ENCODE results near the gene SCAP. TPM values are rescaled to one million over a fixed set of nuclear protein-coding genes. Genes with fewer than 3 reads are reported as not detected.
A peak's percentile ranks its signal among the peaks of the same experiment; 100 is the strongest.
"Not testable (repeated sequence)": the region's sequence is repeated elsewhere in the genome, so short reads cannot be mapped to it uniquely, and the experiment has no call there.

The SCAP gene
- total RNA-seq, 1 donor from 2014 or later = 86.3 TPM

GRCh38 chr3:47503033-47503432, 27.3 kb upstream of the SCAP start:
- no peaks in the 10 kb centered on the region for H3K9me3 Mint-ChIP-seq
- no peaks in the 10 kb centered on the region for H3K4me1 Mint-ChIP-seq (ENCODE audit: low read depth)
- H3K27ac Mint-ChIP-seq = no peak overlapping the region

GRCh38 chr3:47496892-47497291, 21.2 kb upstream of the SCAP start:
- Mint-ChIP-seq H3K9me3 (no peaks in the 10 kb centered on the region), H3K27me3 (ENCODE audit: insufficient read depth) (no peaks in the 10 kb centered on the region), H3K4me1 (ENCODE audit: low read depth) (no peaks in the 10 kb centered on the region), H3K4me3 (no peak overlapping the region), H3K27ac (no peak overlapping the region), H3K36me3 (ENCODE audit: low read depth) (peaks cover 33% of the 10 kb centered on the region)
- no peak for DNase-seq (ENCODE audit: low spot score)
- intact Hi-C loops (cut with micrococcal nuclease) = no loop called here

More at GRCh38 chr3:47503033-47503432, 27.3 kb upstream of the SCAP start:
- peaks cover 29% of the 10 kb centered on the region for H3K36me3 Mint-ChIP-seq (ENCODE audit: low read depth)
- H3K4me3 Mint-ChIP-seq = no peak overlapping the region
- intact Hi-C loops (cut with micrococcal nuclease) = no loop called here
- H3K27me3 Mint-ChIP-seq (ENCODE audit: insufficient read depth) = no peaks in the 10 kb centered on the region
- DNase-seq (ENCODE audit: low spot score) = no peak

GRCh38 chr3:47495886-47496285, 20.1 kb upstream of the SCAP start:
- intact Hi-C loops (cut with micrococcal nuclease) = no loop called here
- no peak overlapping the region for H3K27ac Mint-ChIP-seq
- no peaks in the 10 kb centered on the region for H3K4me1 Mint-ChIP-seq (ENCODE audit: low read depth)

GRCh38 chr3:47495111-47495510, 19.4 kb upstream of the SCAP start:
- Mint-ChIP-seq H3K4me3 (no peak overlapping the region), H3K4me1 (ENCODE audit: low read depth) (no peaks in the 10 kb centered on the region), H3K36me3 (ENCODE audit: low read depth) (peaks cover 30% of the 10 kb centered on the region), H3K27ac (no peak overlapping the region), H3K27me3 (ENCODE audit: insufficient read depth) (no peaks in the 10 kb centered on the region), H3K9me3 (no peaks in the 10 kb centered on the region)
- intact Hi-C loops (cut with micrococcal nuclease) = no loop called here
- no peak for DNase-seq (ENCODE audit: low spot score)

More at GRCh38 chr3:47495886-47496285, 20.1 kb upstream of the SCAP start:
- Mint-ChIP-seq H3K27me3 (ENCODE audit: insufficient read depth) (no peaks in the 10 kb centered on the region), H3K4me3 (no peak overlapping the region), H3K9me3 (no peaks in the 10 kb centered on the region), H3K36me3 (ENCODE audit: low read depth) (peaks cover 29% of the 10 kb centered on the region)
- DNase-seq (ENCODE audit: low spot score) = no peak

- Mint-ChIP-seq H3K27ac (no peak overlapping the region), H3K9me3 (no peaks in the 10 kb centered on the region), H3K36me3 (ENCODE audit: low read depth) (peaks cover 14% of the 10 kb centered on the region), H3K27me3 (ENCODE audit: insufficient read depth) (no peaks in the 10 kb centered on the region), H3K4me3 (no peak overlapping the region), H3K4me1 (ENCODE audit: low read depth) (no peaks in the 10 kb centered on the region)
- intact Hi-C loops (cut with micrococcal nuclease) = no loop called here
- DNase-seq (ENCODE audit: low spot score) = no peak
Measured at GRCh38 chr3:47491777-47492176, 16.0 kb upstream of the SCAP start.

- Mint-ChIP-seq H3K4me3 (no peak overlapping the region), H3K27me3 (ENCODE audit: insufficient read depth) (no peaks in the 10 kb centered on the region), H3K9me3 (no peaks in the 10 kb centered on the region), H3K36me3 (ENCODE audit: low read depth) (peaks cover 11% of the 10 kb centered on the region), H3K27ac (no peak overlapping the region), H3K4me1 (ENCODE audit: low read depth) (no peaks in the 10 kb centered on the region)
- DNase-seq (ENCODE audit: low spot score) = no peak
- intact Hi-C loops (cut with micrococcal nuclease) = no loop called here
Measured at GRCh38 chr3:47491186-47491585, 15.4 kb upstream of the SCAP start.

GRCh38 chr3:47487265-47487664, 11.5 kb upstream of the SCAP start:
- DNase-seq (ENCODE audit: low spot score) = no peak
- Mint-ChIP-seq H3K36me3 (ENCODE audit: low read depth) (peaks cover 1% of the 10 kb centered on the region), H3K4me3 (no peak overlapping the region), H3K27ac (no peak overlapping the region), H3K9me3 (no peaks in the 10 kb centered on the region), H3K27me3 (ENCODE audit: insufficient read depth) (no peaks in the 10 kb centered on the region), H3K4me1 (ENCODE audit: low read depth) (no peaks in the 10 kb centered on the region)
- intact Hi-C loops (cut with micrococcal nuclease) = no loop called here

GRCh38 chr3:47485812-47486211, 10.1 kb upstream of the SCAP start:
- no peaks in the 10 kb centered on the region for H3K9me3 Mint-ChIP-seq
- DNase-seq (ENCODE audit: low spot score) = no peak
- intact Hi-C loops (cut with micrococcal nuclease) = no loop called here
- no peak overlapping the region for H3K4me3 Mint-ChIP-seq
- H3K4me1 Mint-ChIP-seq (ENCODE audit: low read depth) = no peaks in the 10 kb centered on the region
- H3K27ac Mint-ChIP-seq = no peak overlapping the region
- H3K27me3 Mint-ChIP-seq (ENCODE audit: insufficient read depth) = no peaks in the 10 kb centered on the region
- peaks cover 1% of the 10 kb centered on the region for H3K36me3 Mint-ChIP-seq (ENCODE audit: low read depth)

GRCh38 chr3:47482366-47482765, 6.6 kb upstream of the SCAP start:
- Mint-ChIP-seq H3K27ac (no peak overlapping the region), H3K36me3 (ENCODE audit: low read depth) (no peaks in the 10 kb centered on the region), H3K27me3 (ENCODE audit: insufficient read depth) (no peaks in the 10 kb centered on the region), H3K9me3 (no peaks in the 10 kb centered on the region), H3K4me1 (ENCODE audit: low read depth) (no peaks in the 10 kb centered on the region), H3K4me3 (no peak overlapping the region)
- DNase-seq (ENCODE audit: low spot score) = no peak
- intact Hi-C loops (cut with micrococcal nuclease) = no loop called here

GRCh38 chr3:47481763-47482162, 6.0 kb upstream of the SCAP start:
- H3K27ac Mint-ChIP-seq; H3K4me1 Mint-ChIP-seq (ENCODE audit: low read depth); intact Hi-C loops (cut with micrococcal nuclease); H3K9me3 Mint-ChIP-seq; DNase-seq (ENCODE audit: low spot score); H3K4me3 Mint-ChIP-seq; H3K36me3 Mint-ChIP-seq (ENCODE audit: low read depth); H3K27me3 Mint-ChIP-seq (ENCODE audit: insufficient read depth): not testable (repeated sequence)

- H3K4me3 Mint-ChIP-seq; H3K27ac Mint-ChIP-seq; H3K27me3 Mint-ChIP-seq (ENCODE audit: insufficient read depth); H3K36me3 Mint-ChIP-seq (ENCODE audit: low read depth); intact Hi-C loops (cut with micrococcal nuclease); H3K4me1 Mint-ChIP-seq (ENCODE audit: low read depth); H3K9me3 Mint-ChIP-seq; DNase-seq (ENCODE audit: low spot score): not testable (repeated sequence)
Measured at GRCh38 chr3:47480267-47480666, 4.5 kb upstream of the SCAP start.

GRCh38 chr3:47479826-47480160, 4.1 kb upstream of the SCAP start:
- H3K4me3 Mint-ChIP-seq = no peak overlapping the region
- no peaks in the 10 kb centered on the region for H3K27me3 Mint-ChIP-seq (ENCODE audit: insufficient read depth)
- intact Hi-C loops (cut with micrococcal nuclease) = no loop called here
- H3K9me3 Mint-ChIP-seq = no peaks in the 10 kb centered on the region
- H3K4me1 Mint-ChIP-seq (ENCODE audit: low read depth) = peaks cover 10% of the 10 kb centered on the region
- H3K36me3 Mint-ChIP-seq (ENCODE audit: low read depth) = peaks cover 3% of the 10 kb centered on the region
- no peak overlapping the region for H3K27ac Mint-ChIP-seq
- no peak for DNase-seq (ENCODE audit: low spot score)

GRCh38 chr3:47478022-47478421, 2.3 kb upstream of the SCAP start:
- intact Hi-C loops (cut with micrococcal nuclease) = no loop called here
- DNase-seq (ENCODE audit: low spot score) = no peak
- peaks cover 3% of the 10 kb centered on the region for H3K36me3 Mint-ChIP-seq (ENCODE audit: low read depth)
- H3K4me1 Mint-ChIP-seq (ENCODE audit: low read depth) = peaks cover 25% of the 10 kb centered on the region
- H3K9me3 Mint-ChIP-seq = no peaks in the 10 kb centered on the region
- no peak overlapping the region for H3K27ac Mint-ChIP-seq
- peak overlapping the region; percentile 51 for H3K4me3 Mint-ChIP-seq
- no peaks in the 10 kb centered on the region for H3K27me3 Mint-ChIP-seq (ENCODE audit: insufficient read depth)

- Mint-ChIP-seq H3K4me1 (ENCODE audit: low read depth) (peaks cover 26% of the 10 kb centered on the region), H3K27me3 (ENCODE audit: insufficient read depth) (no peaks in the 10 kb centered on the region), H3K36me3 (ENCODE audit: low read depth) (peaks cover 3% of the 10 kb centered on the region), H3K9me3 (no peaks in the 10 kb centered on the region), H3K27ac (peak overlapping the region; percentile 93), H3K4me3 (peak overlapping the region; percentile 87)
- intact Hi-C loops (cut with micrococcal nuclease) = loop anchor here (2.0 kb wide), 1 partner anchor 500 kb away; the partner anchor contains the start of gene CCDC12
- no peak for DNase-seq (ENCODE audit: low spot score)
Measured at GRCh38 chr3:47476644-47477199, 981 bp upstream of the SCAP start.
